Camera-type eye (tissue), 1 donor: ENCODE data around the gene SEC16A. TPM values are rescaled to one million over a fixed set of nuclear protein-coding genes. Genes with fewer than 3 reads are reported as not detected.

Experiments
- total RNA-seq: library from RNA; depleted of rRNA; stranded (reverse); fragments of >200 nt; gene quantifications from one replicate; pipeline ENCODE4 v1.2.3, GENCODE V29; 2014

The SEC16A gene
- 53.3 TPM for total RNA-seq

GRCh38 chr9:136482793-136483588, at the start of gene SEC16A:
SEC16A (minus strand) TSS chr9:136483040; CDS start chr9:136477615, 5,425 bp downstream.

GRCh38 chr9:136439481-136440408, 43.1 kb downstream of the SEC16A start, which contains the start of gene INPP5E:
INPP5E (minus strand) TSS chr9:136439845; CDS start chr9:136439419, 426 bp downstream.

GRCh38 chr9:136410500-136411287, 72.1 kb downstream of the SEC16A start, which contains the start of the genes ENTR1 and PMPCA:
ENTR1 (minus strand) TSS chr9:136410614; CDS start chr9:136410397, 217 bp downstream.
PMPCA (plus strand) TSS chr9:136410658; CDS start chr9:136410669, 11 bp downstream.

GRCh38 chr9:136400038-136400834, 82.6 kb downstream of the SEC16A start, which contains the start of gene SNAPC4:
SNAPC4 (minus strand) TSS chr9:136400170; CDS start chr9:136398428, 1,742 bp downstream.

Other genes starting within 250 kb of the SEC16A start
- 20.5 TPM for gene QSOX2, start 237.2 kb downstream of the SEC16A start, total RNA-seq
- 0.66 TPM for gene CCDC187, start 178.9 kb downstream of the SEC16A start, total RNA-seq
- gene GPSM1, start 155.5 kb downstream of the SEC16A start, total RNA-seq: 98.5 TPM
- 4.3 TPM for gene DNLZ, start 119.3 kb downstream of the SEC16A start, total RNA-seq
- gene CARD9, start 109.4 kb downstream of the SEC16A start, total RNA-seq: 7.9 TPM
- 14.7 TPM for gene SNAPC4, start 82.9 kb downstream of the SEC16A start, total RNA-seq
- 25.7 TPM for gene ENTR1, start 72.4 kb downstream of the SEC16A start, total RNA-seq
- 53.7 TPM for gene PMPCA, start 72.4 kb downstream of the SEC16A start, total RNA-seq
- 11.9 TPM for gene INPP5E, start 43.2 kb downstream of the SEC16A start, total RNA-seq
- 156 TPM for gene NOTCH1, start 63.0 kb upstream of the SEC16A start, total RNA-seq
- gene EGFL7, start 179.9 kb upstream of the SEC16A start, total RNA-seq: 36.1 TPM
- gene AGPAT2, start 204.4 kb upstream of the SEC16A start, total RNA-seq: 16.9 TPM
- 26.2 TPM for gene DIPK1B, start 229.5 kb upstream of the SEC16A start, total RNA-seq